ENCODE data around the gene DNAJC1.
"Not testable (repeated sequence)": the region's sequence is repeated elsewhere in the genome, so short reads cannot be mapped to it uniquely, and the experiment has no call there.

DNAJC1 gene

GRCh38 chr10:22003177-22003963 lies at the start of gene DNAJC1:
Gene DNAJC1, minus strand, starts transcription at chr10:22003730. Its CDS starts 296 bp downstream, at chr10:22003434.
- peak; percentile 96 to 98 for DNase-seq (ENCODE audit: low read depth in 2 of 2)

GRCh38 chr10:22053048-22053447 lies 49.5 kb upstream of the DNAJC1 start:
- DNase-seq (ENCODE audit: low read depth in 2 of 2), result no peak

- DNase-seq (ENCODE audit: low read depth in 2 of 2), result no peak
Observed at GRCh38 chr10:22049635-22050034, 46.1 kb upstream of the DNAJC1 start.

GRCh38 chr10:22047812-22048211 lies 44.3 kb upstream of the DNAJC1 start:
- no peak for DNase-seq (ENCODE audit: low read depth in 2 of 2)

- DNase-seq (ENCODE audit: low read depth in 2 of 2), result no peak
Observed at GRCh38 chr10:22043327-22043633, 39.8 kb upstream of the DNAJC1 start.

GRCh38 chr10:22042557-22043326 lies 39.2 kb upstream of the DNAJC1 start:
- no peak for DNase-seq (ENCODE audit: low read depth in 2 of 2)

- DNase-seq (ENCODE audit: low read depth in 2 of 2), result no peak
Observed at GRCh38 chr10:22034333-22034732, 30.8 kb upstream of the DNAJC1 start.

GRCh38 chr10:22032268-22032667 lies 28.7 kb upstream of the DNAJC1 start:
- not testable (repeated sequence) for DNase-seq (ENCODE audit: low read depth in 2 of 2)

- no peak for DNase-seq (ENCODE audit: low read depth in 2 of 2)
Observed at GRCh38 chr10:22030421-22030820, 26.9 kb upstream of the DNAJC1 start.

- DNase-seq (ENCODE audit: low read depth in 2 of 2), result no peak
Observed at GRCh38 chr10:22029445-22030236, 26.1 kb upstream of the DNAJC1 start.

GRCh38 chr10:22027364-22028238 lies 24.1 kb upstream of the DNAJC1 start:
- no peak for DNase-seq (ENCODE audit: low read depth in 2 of 2)

- no peak for DNase-seq (ENCODE audit: low read depth in 2 of 2)
Observed at GRCh38 chr10:22026287-22026686, 22.8 kb upstream of the DNAJC1 start.

GRCh38 chr10:22023508-22023907 lies 20.0 kb upstream of the DNAJC1 start:
- DNase-seq (ENCODE audit: low read depth in 2 of 2), result no peak

GRCh38 chr10:22022257-22023032 lies 18.9 kb upstream of the DNAJC1 start:
- DNase-seq (ENCODE audit: low read depth in 2 of 2), result no peak

- not testable (repeated sequence) for DNase-seq (ENCODE audit: low read depth in 2 of 2)
Observed at GRCh38 chr10:22021144-22021543, 17.6 kb upstream of the DNAJC1 start.

- no peak for DNase-seq (ENCODE audit: low read depth in 2 of 2)
Observed at GRCh38 chr10:22017283-22018020, 13.9 kb upstream of the DNAJC1 start.

- no peak for DNase-seq (ENCODE audit: low read depth in 2 of 2)
Observed at GRCh38 chr10:22016046-22016705, 12.6 kb upstream of the DNAJC1 start.

- no peak for DNase-seq (ENCODE audit: low read depth in 2 of 2)
Observed at GRCh38 chr10:22010973-22011408, 7.5 kb upstream of the DNAJC1 start.

- DNase-seq (ENCODE audit: low read depth in 2 of 2), result no peak
Observed at GRCh38 chr10:22010539-22010938, 7.0 kb upstream of the DNAJC1 start.
